ENCODE results near the gene ACTMAP.

The ACTMAP gene

DNA sequence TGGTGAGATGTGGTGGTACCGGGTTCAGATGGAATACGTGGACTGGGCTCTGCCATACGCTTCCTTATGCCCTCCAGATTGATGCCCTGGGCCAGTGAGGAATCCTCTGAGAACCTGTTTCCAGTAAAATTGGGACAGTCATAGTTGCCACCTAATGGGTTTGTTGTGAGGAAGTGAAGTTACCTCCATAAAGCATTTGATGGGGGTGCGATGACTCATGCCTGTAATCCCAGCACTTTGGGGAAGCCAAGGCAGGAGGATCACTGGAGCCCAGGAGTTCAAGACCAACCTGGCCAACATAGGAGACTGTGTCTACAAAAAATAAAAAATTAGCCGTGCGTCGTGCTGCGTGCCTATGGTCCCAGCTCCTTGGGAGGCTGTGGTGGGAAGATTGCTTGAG is 5.5 kb upstream of the ACTMAP start:
- Histone ChIP-seq H3K4me2 (ENCODE audit: low read depth, low read length, poor library complexity, severe bottlenecking) (peak overlapping the region; percentile 80), H3K4me3 (ENCODE audit: low read length, poor library complexity, severe bottlenecking) (peak overlapping the region; percentile 68), H3K36me3 (ENCODE audit: insufficient read depth, low read length) (peaks cover 41% of the 10 kb centered on the region; the same call in 1 of the 2 replicates), H3K9ac (ENCODE audit: low read depth, low read length, poor library complexity, severe bottlenecking) (peak overlapping the region; percentile 44), H3K27me3 (ENCODE audit: insufficient read depth, low read length, poor library complexity, severe bottlenecking) (no peaks in the 10 kb centered on the region), H3K9me3 (ENCODE audit: insufficient read depth, low read depth, low read length) (no peaks in the 10 kb centered on the region), H3K4me1 (ENCODE audit: insufficient read depth, low read length, poor library complexity, severe bottlenecking) (peaks cover 38% of the 10 kb centered on the region), H2AFZ (ENCODE audit: low read length) (no peak overlapping the region), H3K79me2 (ENCODE audit: insufficient read depth, low read length) (peaks cover 88% of the 10 kb centered on the region), H3K9me2 (replicated peaks; ENCODE audit: low read depth, low read length) (no peaks in the 10 kb centered on the region), H3F3A (ENCODE audit: low read depth) (no peaks in the 10 kb centered on the region), H4K20me1 (ENCODE audit: insufficient read depth, low read length, poor library complexity, severe bottlenecking) (peaks cover 69% of the 10 kb centered on the region)
- TF ChIP-seq EZH2phosphoT487 (IDR thresholded peaks at IDR 0.05; ENCODE audit: borderline replicate concordance) = no peak
- TF ChIP-seq, protein P1, sequence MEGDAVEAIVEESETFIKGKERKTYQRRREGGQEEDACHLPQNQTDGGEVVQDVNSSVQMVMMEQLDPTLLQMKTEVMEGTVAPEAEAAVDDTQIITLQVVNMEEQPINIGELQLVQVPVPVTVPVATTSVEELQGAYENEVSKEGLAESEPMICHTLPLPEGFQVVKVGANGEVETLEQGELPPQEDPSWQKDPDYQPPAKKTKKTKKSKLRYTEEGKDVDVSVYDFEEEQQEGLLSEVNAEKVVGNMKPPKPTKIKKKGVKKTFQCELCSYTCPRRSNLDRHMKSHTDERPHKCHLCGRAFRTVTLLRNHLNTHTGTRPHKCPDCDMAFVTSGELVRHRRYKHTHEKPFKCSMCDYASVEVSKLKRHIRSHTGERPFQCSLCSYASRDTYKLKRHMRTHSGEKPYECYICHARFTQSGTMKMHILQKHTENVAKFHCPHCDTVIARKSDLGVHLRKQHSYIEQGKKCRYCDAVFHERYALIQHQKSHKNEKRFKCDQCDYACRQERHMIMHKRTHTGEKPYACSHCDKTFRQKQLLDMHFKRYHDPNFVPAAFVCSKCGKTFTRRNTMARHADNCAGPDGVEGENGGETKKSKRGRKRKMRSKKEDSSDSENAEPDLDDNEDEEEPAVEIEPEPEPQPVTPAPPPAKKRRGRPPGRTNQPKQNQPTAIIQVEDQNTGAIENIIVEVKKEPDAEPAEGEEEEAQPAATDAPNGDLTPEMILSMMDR (conservative IDR thresholded peaks at IDR 0.05; ENCODE audit: low read length) = no peak

- Histone ChIP-seq H3K36me3 (ENCODE audit: insufficient read depth, low read length) (peaks cover 35% of the 10 kb centered on the region; the same call in 1 of the 2 replicates), H3F3A (ENCODE audit: low read depth) (no peaks in the 10 kb centered on the region), H3K4me2 (ENCODE audit: low read depth, low read length, poor library complexity, severe bottlenecking) (peak overlapping the region; percentile 80), H3K9me2 (replicated peaks; ENCODE audit: low read depth, low read length) (no peaks in the 10 kb centered on the region), H3K79me2 (ENCODE audit: insufficient read depth, low read length) (peaks cover 83% of the 10 kb centered on the region), H3K4me3 (ENCODE audit: low read length, poor library complexity, severe bottlenecking) (peak overlapping the region; percentile 68), H3K9ac (ENCODE audit: low read depth, low read length, poor library complexity, severe bottlenecking) (peak overlapping the region; percentile 44), H4K20me1 (ENCODE audit: insufficient read depth, low read length, poor library complexity, severe bottlenecking) (peaks cover 67% of the 10 kb centered on the region), H3K9me3 (ENCODE audit: insufficient read depth, low read depth, low read length) (no peaks in the 10 kb centered on the region), H3K27me3 (ENCODE audit: insufficient read depth, low read length, poor library complexity, severe bottlenecking) (no peaks in the 10 kb centered on the region), H3K4me1 (ENCODE audit: insufficient read depth, low read length, poor library complexity, severe bottlenecking) (peaks cover 38% of the 10 kb centered on the region), H2AFZ (ENCODE audit: low read length) (no peak overlapping the region)
- no peak for TF ChIP-seq EZH2phosphoT487 (IDR thresholded peaks at IDR 0.05; ENCODE audit: borderline replicate concordance)
- TF ChIP-seq, protein P1 (conservative IDR thresholded peaks at IDR 0.05; ENCODE audit: low read length) = no peak
Measured at GRCh38 chr19:40755248-40755624, 5.0 kb upstream of the ACTMAP start.

DNA sequence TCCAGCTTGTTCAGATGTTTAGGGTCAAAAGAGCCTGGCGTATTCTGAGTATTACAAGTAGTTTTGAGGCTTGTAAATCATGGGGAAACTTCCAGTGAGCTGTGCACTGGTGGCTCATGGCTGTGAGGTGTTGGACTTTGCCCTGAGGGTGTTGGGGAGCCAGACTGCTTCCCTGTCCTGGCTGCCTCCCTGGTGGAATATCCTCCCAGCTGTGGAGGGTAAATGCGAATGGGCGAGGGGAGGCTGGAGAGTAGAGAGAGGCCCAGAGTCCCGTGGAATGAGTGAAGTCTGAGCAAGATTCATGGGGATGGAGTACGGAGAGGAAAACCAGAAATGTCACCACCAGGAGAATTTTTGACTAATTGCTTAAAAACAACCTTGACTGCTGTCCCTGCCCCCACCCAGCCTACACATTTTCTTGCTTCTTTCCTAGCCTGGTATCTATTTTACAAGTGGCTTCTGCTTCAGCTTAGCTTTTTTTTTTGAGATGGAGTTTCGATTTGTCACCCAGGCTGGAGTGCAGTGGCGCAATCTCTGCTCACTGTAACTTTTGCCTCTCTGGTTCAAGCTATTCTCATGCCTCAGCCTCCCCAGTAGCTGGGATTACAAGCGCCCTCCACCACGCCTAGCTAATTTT is 4.5 kb upstream of the ACTMAP start:
- Histone ChIP-seq H3K9ac (ENCODE audit: low read depth, low read length, poor library complexity, severe bottlenecking) (peak overlapping the region; percentile 44), H3K27me3 (ENCODE audit: insufficient read depth, low read length, poor library complexity, severe bottlenecking) (no peaks in the 10 kb centered on the region), H3K36me3 (ENCODE audit: insufficient read depth, low read length) (peaks cover 30% of the 10 kb centered on the region; the same call in 1 of the 2 replicates), H2AFZ (ENCODE audit: low read length) (no peak overlapping the region), H3K4me3 (ENCODE audit: low read length, poor library complexity, severe bottlenecking) (peak overlapping the region; percentile 68), H3K9me2 (replicated peaks; ENCODE audit: low read depth, low read length) (no peaks in the 10 kb centered on the region), H3K9me3 (ENCODE audit: insufficient read depth, low read depth, low read length) (no peaks in the 10 kb centered on the region), H3K4me1 (ENCODE audit: insufficient read depth, low read length, poor library complexity, severe bottlenecking) (peaks cover 42% of the 10 kb centered on the region), H3K79me2 (ENCODE audit: insufficient read depth, low read length) (peaks cover 85% of the 10 kb centered on the region), H3K4me2 (ENCODE audit: low read depth, low read length, poor library complexity, severe bottlenecking) (peak overlapping the region; percentile 80), H4K20me1 (ENCODE audit: insufficient read depth, low read length, poor library complexity, severe bottlenecking) (peaks cover 63% of the 10 kb centered on the region), H3F3A (ENCODE audit: low read depth) (no peaks in the 10 kb centered on the region)
- TF ChIP-seq EZH2phosphoT487 (IDR thresholded peaks at IDR 0.05; ENCODE audit: borderline replicate concordance) = no peak
- TF ChIP-seq, protein P1 (conservative IDR thresholded peaks at IDR 0.05; ENCODE audit: low read length) = no peak

Measured in Loucy (cell line).